Measurements from ENCODE around the gene ADPGK. TPM values are rescaled to one million over a fixed set of nuclear protein-coding genes. Genes with fewer than 3 reads are reported as not detected.

The ADPGK gene
- polyA plus RNA-seq, 1 donor from 2014 or later, result 33.7 TPM

DNA sequence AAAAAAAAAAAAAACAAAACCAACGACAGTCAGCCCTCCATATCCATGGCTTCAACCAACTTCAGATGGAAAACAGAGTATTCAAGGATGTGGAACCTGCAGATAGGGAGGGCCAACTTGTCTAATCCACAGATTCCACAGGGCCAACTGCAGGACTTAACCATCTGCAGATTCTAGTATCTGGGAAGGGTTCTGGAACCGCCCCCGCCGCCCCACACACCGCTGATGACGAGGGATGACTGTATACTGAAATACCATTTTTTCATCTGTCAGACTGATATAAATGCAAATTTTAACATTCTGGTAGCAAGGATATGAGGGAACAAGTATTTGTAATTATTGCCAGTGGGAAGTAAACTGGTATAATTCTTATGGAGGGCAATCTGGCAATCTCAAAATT is 29.5 kb downstream of the ADPGK start:
- no peaks in the 10 kb centered on the region for H3K27me3 ChIP-seq (ENCODE audit: insufficient read depth, low read depth, low read length)
- TF ChIP-seq, protein P1, sequence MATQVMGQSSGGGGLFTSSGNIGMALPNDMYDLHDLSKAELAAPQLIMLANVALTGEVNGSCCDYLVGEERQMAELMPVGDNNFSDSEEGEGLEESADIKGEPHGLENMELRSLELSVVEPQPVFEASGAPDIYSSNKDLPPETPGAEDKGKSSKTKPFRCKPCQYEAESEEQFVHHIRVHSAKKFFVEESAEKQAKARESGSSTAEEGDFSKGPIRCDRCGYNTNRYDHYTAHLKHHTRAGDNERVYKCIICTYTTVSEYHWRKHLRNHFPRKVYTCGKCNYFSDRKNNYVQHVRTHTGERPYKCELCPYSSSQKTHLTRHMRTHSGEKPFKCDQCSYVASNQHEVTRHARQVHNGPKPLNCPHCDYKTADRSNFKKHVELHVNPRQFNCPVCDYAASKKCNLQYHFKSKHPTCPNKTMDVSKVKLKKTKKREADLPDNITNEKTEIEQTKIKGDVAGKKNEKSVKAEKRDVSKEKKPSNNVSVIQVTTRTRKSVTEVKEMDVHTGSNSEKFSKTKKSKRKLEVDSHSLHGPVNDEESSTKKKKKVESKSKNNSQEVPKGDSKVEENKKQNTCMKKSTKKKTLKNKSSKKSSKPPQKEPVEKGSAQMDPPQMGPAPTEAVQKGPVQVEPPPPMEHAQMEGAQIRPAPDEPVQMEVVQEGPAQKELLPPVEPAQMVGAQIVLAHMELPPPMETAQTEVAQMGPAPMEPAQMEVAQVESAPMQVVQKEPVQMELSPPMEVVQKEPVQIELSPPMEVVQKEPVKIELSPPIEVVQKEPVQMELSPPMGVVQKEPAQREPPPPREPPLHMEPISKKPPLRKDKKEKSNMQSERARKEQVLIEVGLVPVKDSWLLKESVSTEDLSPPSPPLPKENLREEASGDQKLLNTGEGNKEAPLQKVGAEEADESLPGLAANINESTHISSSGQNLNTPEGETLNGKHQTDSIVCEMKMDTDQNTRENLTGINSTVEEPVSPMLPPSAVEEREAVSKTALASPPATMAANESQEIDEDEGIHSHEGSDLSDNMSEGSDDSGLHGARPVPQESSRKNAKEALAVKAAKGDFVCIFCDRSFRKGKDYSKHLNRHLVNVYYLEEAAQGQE (IDR thresholded peaks at IDR 0.05; ENCODE audit: borderline replicate concordance), result no peak
- TF ChIP-seq EZH2 (IDR thresholded peaks at IDR 0.05; ENCODE audit: borderline replicate concordance, insufficient read depth, low read length, poor library complexity, severe bottlenecking), result no peak
- no peaks in the 10 kb centered on the region for H3K9me3 ChIP-seq (ENCODE audit: low read length)
- H3K27ac ChIP-seq (ENCODE audit: low read length), result no peak overlapping the region
- no peak overlapping the region for H3K9ac ChIP-seq (ENCODE audit: low read length)
- H3K4me2 ChIP-seq (ENCODE audit: low read length), result no peak overlapping the region
- no peaks in the 10 kb centered on the region for H3K9me2 ChIP-seq (ENCODE audit: insufficient read depth, low read length)
- H3K79me2 ChIP-seq (replicated peaks; ENCODE audit: insufficient read depth, low read length), result no peaks in the 10 kb centered on the region
- H4K20me1 ChIP-seq (ENCODE audit: insufficient read depth), result no peaks in the 10 kb centered on the region
- H3F3A ChIP-seq (ENCODE audit: insufficient read depth, low read length, poor library complexity, severe bottlenecking), result no peaks in the 10 kb centered on the region
- no peaks in the 10 kb centered on the region for H3K36me3 ChIP-seq (ENCODE audit: insufficient read depth, low read length)
- H3K4me3 ChIP-seq (ENCODE audit: low read length), result no peak overlapping the region
- H2AFZ ChIP-seq (ENCODE audit: low read depth, low read length), result no peak overlapping the region

GRCh38 chr15:72751751-72752455 is 31.7 kb downstream of the ADPGK start:
- Histone ChIP-seq H3K4me3 (ENCODE audit: low read length) (no peak overlapping the region), H2AFZ (ENCODE audit: low read depth, low read length) (no peak overlapping the region), H3K27ac (ENCODE audit: low read length) (no peak overlapping the region), H3K79me2 (replicated peaks; ENCODE audit: insufficient read depth, low read length) (no peaks in the 10 kb centered on the region), H3F3A (ENCODE audit: insufficient read depth, low read length, poor library complexity, severe bottlenecking) (no peaks in the 10 kb centered on the region), H3K9me3 (ENCODE audit: low read length) (no peaks in the 10 kb centered on the region), H3K27me3 (ENCODE audit: insufficient read depth, low read depth, low read length) (no peaks in the 10 kb centered on the region), H3K9ac (ENCODE audit: low read length) (no peak overlapping the region), H3K9me2 (ENCODE audit: insufficient read depth, low read length) (no peaks in the 10 kb centered on the region), H3K4me2 (ENCODE audit: low read length) (no peak overlapping the region), H4K20me1 (ENCODE audit: insufficient read depth) (no peaks in the 10 kb centered on the region), H3K36me3 (ENCODE audit: insufficient read depth, low read length) (no peaks in the 10 kb centered on the region)
- TF ChIP-seq, protein P1 (IDR thresholded peaks at IDR 0.05; ENCODE audit: borderline replicate concordance), result no peak
- TF ChIP-seq POLR2AphosphoS5 (IDR thresholded peaks at IDR 0.05) (no peak), SMC3 (conservative IDR thresholded peaks at IDR 0.05; ENCODE audit: poor library complexity) (no peak), EP300 (conservative IDR thresholded peaks at IDR 0.05; ENCODE audit: poor library complexity, severe bottlenecking) (no peak), MXI1 (conservative IDR thresholded peaks at IDR 0.05; ENCODE audit: poor library complexity, severe bottlenecking) (no peak), RAD21 (conservative IDR thresholded peaks at IDR 0.05) (no peak), EZH2 (IDR thresholded peaks at IDR 0.05; ENCODE audit: borderline replicate concordance, insufficient read depth, low read length, poor library complexity, severe bottlenecking) (no peak)
- TF ChIP-seq, protein P2, sequence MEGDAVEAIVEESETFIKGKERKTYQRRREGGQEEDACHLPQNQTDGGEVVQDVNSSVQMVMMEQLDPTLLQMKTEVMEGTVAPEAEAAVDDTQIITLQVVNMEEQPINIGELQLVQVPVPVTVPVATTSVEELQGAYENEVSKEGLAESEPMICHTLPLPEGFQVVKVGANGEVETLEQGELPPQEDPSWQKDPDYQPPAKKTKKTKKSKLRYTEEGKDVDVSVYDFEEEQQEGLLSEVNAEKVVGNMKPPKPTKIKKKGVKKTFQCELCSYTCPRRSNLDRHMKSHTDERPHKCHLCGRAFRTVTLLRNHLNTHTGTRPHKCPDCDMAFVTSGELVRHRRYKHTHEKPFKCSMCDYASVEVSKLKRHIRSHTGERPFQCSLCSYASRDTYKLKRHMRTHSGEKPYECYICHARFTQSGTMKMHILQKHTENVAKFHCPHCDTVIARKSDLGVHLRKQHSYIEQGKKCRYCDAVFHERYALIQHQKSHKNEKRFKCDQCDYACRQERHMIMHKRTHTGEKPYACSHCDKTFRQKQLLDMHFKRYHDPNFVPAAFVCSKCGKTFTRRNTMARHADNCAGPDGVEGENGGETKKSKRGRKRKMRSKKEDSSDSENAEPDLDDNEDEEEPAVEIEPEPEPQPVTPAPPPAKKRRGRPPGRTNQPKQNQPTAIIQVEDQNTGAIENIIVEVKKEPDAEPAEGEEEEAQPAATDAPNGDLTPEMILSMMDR (IDR thresholded peaks at IDR 0.05; ENCODE audit: poor library complexity, severe bottlenecking), result no peak
